H1 (cell line): ENCODE results near the gene INPP4B. TPM values are rescaled to one million over a fixed set of nuclear protein-coding genes. Genes with fewer than 3 reads are reported as not detected.

ENCODE experiments used
- EP300 ChIP-seq, 2 experiments: IDR thresholded peaks; 1 replicate in 1 of 2; 2 replicates in 1 of 2; pipeline ENCODE4 v1.6.1; 2011 to 2012; ENCODE audit warnings: low read depth in 2 of 2, low read length in 2 of 2, mild to moderate bottlenecking in 2 of 2, borderline replicate concordance in 1 of 2, inconsistent platforms in 1 of 2, moderate library complexity in 1 of 2
- polyA plus RNA-seq, 7 experiments: library from polyadenylated mRNA; depleted of rRNA in 3 of 7; stranded (reverse) in 5 of 7; unstranded in 2 of 7; fragments of >200 nt in 5 of 7; fragments of 200-250 nt in 2 of 7; gene quantifications; 1 replicate in 5 of 7; 2 replicates in 1 of 7; 4 replicates in 1 of 7; pipeline versions ENCODE4 v1.2.1 to v1.2.3, GENCODE V29; 2011 to 2013; ENCODE audit warnings: missing spikeins in 2 of 7, mixed read lengths in 2 of 7
- total RNA-seq: library from RNA; stranded (reverse); fragmentation: NEBNext Ultra II Directional; extraction: Animal tissue kit (Norgen Biotek cat#: 25700); gene quantifications from 2 replicates; pipeline ENCODE4 v1.2.1, GENCODE V29; 2021

Gene INPP4B
- total and polyA plus RNA-seq, 2 of the 8 experiments (the other 6 are each of a cell fraction or from before 2014, with no cell fraction given), result 0.11 to 0.54 TPM

- TF ChIP-seq EP300 (IDR thresholded peaks at IDR 0.05; ENCODE audit: borderline replicate concordance in 1 of 2, low read depth in 2 of 2, low read length in 2 of 2), result no peak
Observed at GRCh38 chr4:142265946-142266345, 580.2 kb downstream of the INPP4B start (continued).
